ENCODE data around the gene ANXA2R.
"Not testable (repeated sequence)": the region's sequence is repeated elsewhere in the genome, so short reads cannot be mapped to it uniquely, and the experiment has no call there.

ANXA2R gene

GRCh38 chr5:43040287-43041098 lies at the start of gene ANXA2R:
TSS of gene ANXA2R (minus strand) at chr5:43040319. CDS start at chr5:43040046, 273 bp downstream.
- in situ Hi-C loops (cut with MboI; ENCODE audit: low sequenced_read_pairs): no loop called here

GRCh38 chr5:43086118-43086908 lies 46.2 kb upstream of the ANXA2R start:
- in situ Hi-C loops (cut with MboI; ENCODE audit: low sequenced_read_pairs): not testable (repeated sequence)

- in situ Hi-C loops (cut with MboI; ENCODE audit: low sequenced_read_pairs): no loop called here
These were observed 45.3 kb upstream of the ANXA2R start for GRCh38 chr5:43085453-43085852.

- in situ Hi-C loops (cut with MboI; ENCODE audit: low sequenced_read_pairs): not testable (repeated sequence)
These were observed 44.3 kb upstream of the ANXA2R start for GRCh38 chr5:43084468-43084867.

- in situ Hi-C loops (cut with MboI; ENCODE audit: low sequenced_read_pairs): not testable (repeated sequence)
These were observed 41.2 kb upstream of the ANXA2R start for GRCh38 chr5:43081345-43081744.

GRCh38 chr5:43078956-43079355 lies 38.8 kb upstream of the ANXA2R start:
- in situ Hi-C loops (cut with MboI; ENCODE audit: low sequenced_read_pairs): no loop called here

- in situ Hi-C loops (cut with MboI; ENCODE audit: low sequenced_read_pairs): not testable (repeated sequence)
These were observed 37.5 kb upstream of the ANXA2R start for GRCh38 chr5:43077446-43078191.

GRCh38 chr5:43075319-43076293 lies 35.5 kb upstream of the ANXA2R start:
- in situ Hi-C loops (cut with MboI; ENCODE audit: low sequenced_read_pairs): no loop called here

- in situ Hi-C loops (cut with MboI; ENCODE audit: low sequenced_read_pairs): no loop called here
These were observed 34.8 kb upstream of the ANXA2R start for GRCh38 chr5:43074987-43075318.

GRCh38 chr5:43073597-43074546 lies 33.8 kb upstream of the ANXA2R start:
- in situ Hi-C loops (cut with MboI; ENCODE audit: low sequenced_read_pairs): no loop called here

GRCh38 chr5:43069401-43069720 lies 29.2 kb upstream of the ANXA2R start:
- in situ Hi-C loops (cut with MboI; ENCODE audit: low sequenced_read_pairs): not testable (repeated sequence)

GRCh38 chr5:43068037-43068436 lies 27.9 kb upstream of the ANXA2R start:
- in situ Hi-C loops (cut with MboI; ENCODE audit: low sequenced_read_pairs): no loop called here

- in situ Hi-C loops (cut with MboI; ENCODE audit: low sequenced_read_pairs): no loop called here
These were observed 27.0 kb upstream of the ANXA2R start for GRCh38 chr5:43066799-43067741.

- in situ Hi-C loops (cut with MboI; ENCODE audit: low sequenced_read_pairs): no loop called here
These were observed 26.1 kb upstream of the ANXA2R start for GRCh38 chr5:43065948-43066798.

GRCh38 chr5:43065387-43065947 lies 25.3 kb upstream of the ANXA2R start:
- in situ Hi-C loops (cut with MboI; ENCODE audit: low sequenced_read_pairs): no loop called here

- in situ Hi-C loops (cut with MboI; ENCODE audit: low sequenced_read_pairs): no loop called here
These were observed 23.6 kb upstream of the ANXA2R start for GRCh38 chr5:43063721-43064171.

Data from hTERT RPE-1 (cell line).